Stimulated activated naive CD8-positive, alpha-beta T cell treated with anti-CD3 and anti-CD28 coated beads, Interleukin-15, Interleukin-2, amounts not matched to agents 100 ng/mL and 50 ng/mL, for 24 hours (primary cell): ENCODE data around the gene SMC6.

Experiments
- H3K27ac Mint-ChIP-seq: one replicate; pipeline ENCODE4 v1.8.0; 2021; ENCODE audit warnings: mild to moderate bottlenecking, mixed read lengths
- H3K27me3 Mint-ChIP-seq: one replicate; pipeline ENCODE4 v1.8.0; 2021; ENCODE audit warnings: mixed read lengths
- H3K36me3 Mint-ChIP-seq: one replicate; pipeline ENCODE4 v1.8.0; 2021; ENCODE audit warnings: low read depth, mixed read lengths
- H3K4me1 Mint-ChIP-seq: one replicate; pipeline ENCODE4 v1.8.0; 2021; ENCODE audit warnings: low read depth, mixed read lengths
- H3K4me3 Mint-ChIP-seq: one replicate; pipeline ENCODE4 v1.8.0; 2021; ENCODE audit warnings: mild to moderate bottlenecking, mixed read lengths
- H3K9me3 Mint-ChIP-seq: one replicate; pipeline ENCODE4 v1.8.0; 2021; ENCODE audit warnings: mixed read lengths

SMC6 gene, protein sequence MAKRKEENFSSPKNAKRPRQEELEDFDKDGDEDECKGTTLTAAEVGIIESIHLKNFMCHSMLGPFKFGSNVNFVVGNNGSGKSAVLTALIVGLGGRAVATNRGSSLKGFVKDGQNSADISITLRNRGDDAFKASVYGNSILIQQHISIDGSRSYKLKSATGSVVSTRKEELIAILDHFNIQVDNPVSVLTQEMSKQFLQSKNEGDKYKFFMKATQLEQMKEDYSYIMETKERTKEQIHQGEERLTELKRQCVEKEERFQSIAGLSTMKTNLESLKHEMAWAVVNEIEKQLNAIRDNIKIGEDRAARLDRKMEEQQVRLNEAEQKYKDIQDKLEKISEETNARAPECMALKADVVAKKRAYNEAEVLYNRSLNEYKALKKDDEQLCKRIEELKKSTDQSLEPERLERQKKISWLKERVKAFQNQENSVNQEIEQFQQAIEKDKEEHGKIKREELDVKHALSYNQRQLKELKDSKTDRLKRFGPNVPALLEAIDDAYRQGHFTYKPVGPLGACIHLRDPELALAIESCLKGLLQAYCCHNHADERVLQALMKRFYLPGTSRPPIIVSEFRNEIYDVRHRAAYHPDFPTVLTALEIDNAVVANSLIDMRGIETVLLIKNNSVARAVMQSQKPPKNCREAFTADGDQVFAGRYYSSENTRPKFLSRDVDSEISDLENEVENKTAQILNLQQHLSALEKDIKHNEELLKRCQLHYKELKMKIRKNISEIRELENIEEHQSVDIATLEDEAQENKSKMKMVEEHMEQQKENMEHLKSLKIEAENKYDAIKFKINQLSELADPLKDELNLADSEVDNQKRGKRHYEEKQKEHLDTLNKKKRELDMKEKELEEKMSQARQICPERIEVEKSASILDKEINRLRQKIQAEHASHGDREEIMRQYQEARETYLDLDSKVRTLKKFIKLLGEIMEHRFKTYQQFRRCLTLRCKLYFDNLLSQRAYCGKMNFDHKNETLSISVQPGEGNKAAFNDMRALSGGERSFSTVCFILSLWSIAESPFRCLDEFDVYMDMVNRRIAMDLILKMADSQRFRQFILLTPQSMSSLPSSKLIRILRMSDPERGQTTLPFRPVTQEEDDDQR

DNA sequence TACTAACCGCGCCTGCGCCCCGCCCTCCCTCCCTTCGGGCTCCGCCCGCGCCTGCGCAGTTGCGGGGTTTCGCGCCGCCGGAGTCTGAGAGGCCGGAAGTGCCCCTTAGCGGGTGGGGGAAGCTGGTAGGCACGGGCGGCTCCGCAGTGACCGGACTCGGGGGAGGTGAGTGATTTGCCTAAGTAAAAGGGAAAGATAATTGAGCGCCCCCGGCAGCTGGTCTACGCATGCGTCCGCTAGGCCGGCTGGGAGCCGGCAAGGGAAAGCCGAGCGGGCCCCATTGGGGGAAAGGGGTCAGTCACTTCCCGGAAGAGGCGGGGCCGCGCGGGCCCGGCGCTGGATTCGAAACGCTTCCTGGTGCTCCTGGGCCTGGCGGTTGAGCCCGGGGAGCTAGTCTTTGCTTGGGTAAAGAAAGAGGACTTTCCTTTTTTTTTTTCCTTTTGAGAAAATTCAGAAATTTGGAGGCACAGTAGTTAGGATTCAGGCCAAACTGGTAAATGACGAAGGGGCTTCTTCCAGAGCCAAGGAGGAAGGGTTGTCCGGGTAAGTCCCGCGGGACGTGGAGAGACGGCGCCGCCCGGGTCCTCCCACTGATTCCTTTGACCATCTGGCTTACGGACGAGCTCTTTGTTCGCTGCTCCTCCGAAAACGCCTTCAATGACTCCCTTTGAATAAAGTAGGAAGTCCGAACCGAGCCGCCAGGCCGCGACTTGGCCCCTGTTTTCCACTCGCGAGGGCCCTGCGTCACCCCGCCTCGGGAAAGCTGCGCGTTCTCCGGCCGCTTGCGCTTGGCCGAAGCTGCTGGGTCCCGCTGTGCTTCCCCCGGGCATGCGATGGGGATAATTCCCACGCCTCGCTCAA lies at the start of gene SMC6, which contains the start of gene GEN1:
TSS of gene SMC6 (minus strand) at position 8 of the 861 bp plus-strand sequence. CDS start 7,864 bp downstream, outside the sequence.
TSS of gene GEN1 (plus strand) at position 336 of the 861 bp plus-strand sequence. CDS start 5,806 bp downstream, outside the sequence.
- Mint-ChIP-seq H3K4me1 (peaks cover 39% of the 10 kb centered on the region), H3K27me3 (no peaks in the 10 kb centered on the region), H3K27ac (peak within 1 kb of the TSS; percentile 97), H3K4me3 (peak within 1 kb of the TSS; percentile 98), H3K36me3 (peaks cover 7% of the 10 kb centered on the region), H3K9me3 (no peaks in the 10 kb centered on the region)

DNA sequence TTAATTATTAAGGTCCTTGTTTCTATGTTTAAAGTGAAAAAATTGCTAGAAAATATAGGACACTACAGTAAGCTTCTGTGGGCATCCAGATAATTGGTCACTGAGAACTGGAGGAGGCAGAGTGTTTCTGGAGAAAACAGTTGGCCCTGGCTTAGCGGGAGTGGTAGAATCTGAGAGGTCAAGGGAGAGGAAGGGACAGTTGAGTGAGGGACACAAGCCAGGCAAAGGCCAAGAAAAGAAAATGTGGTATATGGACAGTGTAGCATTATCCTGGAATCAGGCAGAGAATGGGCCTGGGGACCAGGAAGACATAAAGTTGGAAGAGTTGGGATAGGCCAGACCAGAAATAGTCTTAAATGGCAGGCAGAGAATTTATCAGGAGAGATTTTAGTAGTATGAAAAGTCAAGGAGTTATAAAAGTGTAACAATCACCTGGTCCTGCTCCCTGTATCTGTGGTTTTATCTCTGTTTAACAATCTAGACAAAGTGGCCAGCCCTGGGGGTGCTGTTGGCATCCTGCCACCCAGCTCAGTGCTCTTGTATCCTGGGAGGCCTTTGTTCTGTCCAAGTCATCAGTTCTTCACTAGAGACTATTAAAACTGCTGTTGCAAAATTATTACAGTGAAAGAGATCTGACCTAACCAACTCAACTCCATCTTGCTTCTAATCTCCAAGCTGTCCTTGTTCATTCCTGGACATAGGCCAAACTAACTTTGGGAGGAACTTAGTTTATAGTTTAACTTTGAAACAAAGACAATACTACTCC lies 47.3 kb upstream of the SMC6 start:
- H3K4me3 Mint-ChIP-seq = no peak overlapping the region
- H3K27ac Mint-ChIP-seq = no peak overlapping the region
- no peaks in the 10 kb centered on the region for H3K36me3 Mint-ChIP-seq
- peaks cover 8% of the 10 kb centered on the region for H3K4me1 Mint-ChIP-seq
- H3K27me3 Mint-ChIP-seq = peaks cover 6% of the 10 kb centered on the region
- H3K9me3 Mint-ChIP-seq = no peaks in the 10 kb centered on the region

DNA sequence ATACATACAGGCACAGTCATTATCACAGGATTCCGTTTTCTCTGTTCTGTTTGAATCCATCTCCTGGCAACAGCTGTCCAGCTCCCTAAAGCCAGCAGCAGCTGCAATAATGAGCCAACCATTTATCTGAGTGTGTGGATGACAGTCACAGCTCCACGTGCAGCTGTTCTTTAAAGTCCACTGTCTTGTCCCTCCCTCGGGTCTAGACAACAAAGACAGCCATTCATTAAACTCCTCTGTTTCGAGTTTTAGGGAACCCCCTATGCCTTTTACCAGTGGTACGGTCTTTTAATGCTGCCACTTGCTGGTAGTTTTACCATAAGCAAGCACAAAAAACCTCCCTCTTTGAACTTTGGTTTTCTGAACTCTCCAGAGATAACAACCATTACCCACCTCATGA lies 46.6 kb upstream of the SMC6 start:
- Mint-ChIP-seq H3K4me3 (no peak overlapping the region), H3K27ac (no peak overlapping the region), H3K27me3 (peaks cover 11% of the 10 kb centered on the region), H3K36me3 (no peaks in the 10 kb centered on the region), H3K9me3 (no peaks in the 10 kb centered on the region), H3K4me1 (peaks cover 4% of the 10 kb centered on the region)

GRCh38 chr2:17799301-17800120 lies 45.9 kb upstream of the SMC6 start:
- Mint-ChIP-seq H3K27ac (no peak overlapping the region), H3K27me3 (peaks cover 12% of the 10 kb centered on the region), H3K36me3 (no peaks in the 10 kb centered on the region), H3K4me1 (no peaks in the 10 kb centered on the region), H3K4me3 (no peak overlapping the region), H3K9me3 (no peaks in the 10 kb centered on the region)

DNA sequence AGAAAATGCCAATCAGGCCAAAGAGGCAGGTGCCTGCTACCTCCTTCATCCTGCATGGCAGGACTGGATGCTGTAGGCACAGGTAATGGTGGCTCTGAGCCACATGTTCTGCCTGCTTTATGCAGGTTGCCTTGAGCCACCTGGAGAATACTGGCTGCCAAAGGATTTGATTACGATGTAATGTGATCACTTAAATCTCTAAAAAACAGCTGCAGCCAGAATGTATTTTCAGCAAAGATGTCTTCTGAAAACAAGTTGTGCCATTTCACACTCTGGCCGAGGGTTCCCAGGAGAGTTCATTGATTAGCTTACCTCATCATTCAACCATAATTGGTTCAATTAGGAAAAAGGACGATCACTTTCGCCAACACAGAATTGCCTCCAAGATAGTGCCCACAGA lies 44.7 kb upstream of the SMC6 start:
- Mint-ChIP-seq H3K4me1 (no peaks in the 10 kb centered on the region), H3K4me3 (no peak overlapping the region), H3K9me3 (no peaks in the 10 kb centered on the region), H3K27me3 (peaks cover 12% of the 10 kb centered on the region), H3K36me3 (no peaks in the 10 kb centered on the region), H3K27ac (no peak overlapping the region)

DNA sequence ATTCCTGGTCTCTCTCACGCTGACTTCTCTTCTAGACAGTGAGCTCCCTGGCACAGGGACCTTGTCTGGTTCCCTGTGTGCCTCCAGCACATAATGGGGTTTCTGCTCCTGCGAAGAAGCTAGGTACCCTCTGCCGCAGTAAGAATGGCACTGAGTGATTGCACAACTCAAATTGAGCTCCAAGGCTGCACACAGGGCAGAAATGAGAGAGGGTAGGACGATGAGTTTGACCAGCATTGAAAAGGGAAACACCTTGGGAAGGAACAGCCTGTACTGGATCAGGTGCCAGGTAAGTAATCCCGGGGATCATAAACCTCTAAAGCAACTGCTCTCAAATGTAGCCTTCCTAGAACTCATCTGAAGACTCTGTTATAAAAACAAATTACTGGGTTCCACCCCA lies 41.7 kb upstream of the SMC6 start:
- no peaks in the 10 kb centered on the region for H3K36me3 Mint-ChIP-seq
- H3K4me1 Mint-ChIP-seq = no peaks in the 10 kb centered on the region
- no peak overlapping the region for H3K4me3 Mint-ChIP-seq
- no peaks in the 10 kb centered on the region for H3K9me3 Mint-ChIP-seq
- no peak overlapping the region for H3K27ac Mint-ChIP-seq
- peaks cover 19% of the 10 kb centered on the region for H3K27me3 Mint-ChIP-seq

- Mint-ChIP-seq H3K4me1 (no peaks in the 10 kb centered on the region), H3K27me3 (peaks cover 16% of the 10 kb centered on the region), H3K9me3 (no peaks in the 10 kb centered on the region), H3K36me3 (no peaks in the 10 kb centered on the region), H3K27ac (no peak overlapping the region), H3K4me3 (no peak overlapping the region)
Measured at GRCh38 chr2:17793803-17794354, 40.3 kb upstream of the SMC6 start.

DNA sequence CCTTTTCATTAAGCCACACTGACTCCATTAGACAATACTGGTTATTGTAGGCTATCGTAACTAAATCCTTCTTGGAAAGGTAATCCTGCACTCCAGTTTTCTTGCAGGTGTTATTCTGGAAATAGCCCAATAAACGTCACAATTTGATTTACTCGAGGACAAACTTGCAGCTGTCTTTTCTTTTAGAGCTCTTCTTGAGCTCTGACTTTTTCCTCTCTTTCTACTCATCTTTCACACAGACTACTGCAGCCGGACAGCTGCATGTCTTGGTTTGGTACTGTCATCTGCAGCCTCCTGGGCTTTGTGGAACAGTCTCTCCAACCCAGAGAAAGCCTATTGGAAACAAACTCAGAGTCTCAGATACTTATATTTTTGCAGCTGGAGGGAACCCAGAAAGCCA lies 39.7 kb upstream of the SMC6 start:
- Mint-ChIP-seq H3K27ac (no peak overlapping the region), H3K9me3 (no peaks in the 10 kb centered on the region), H3K27me3 (peaks cover 16% of the 10 kb centered on the region), H3K4me1 (no peaks in the 10 kb centered on the region), H3K4me3 (no peak overlapping the region), H3K36me3 (no peaks in the 10 kb centered on the region)

DNA sequence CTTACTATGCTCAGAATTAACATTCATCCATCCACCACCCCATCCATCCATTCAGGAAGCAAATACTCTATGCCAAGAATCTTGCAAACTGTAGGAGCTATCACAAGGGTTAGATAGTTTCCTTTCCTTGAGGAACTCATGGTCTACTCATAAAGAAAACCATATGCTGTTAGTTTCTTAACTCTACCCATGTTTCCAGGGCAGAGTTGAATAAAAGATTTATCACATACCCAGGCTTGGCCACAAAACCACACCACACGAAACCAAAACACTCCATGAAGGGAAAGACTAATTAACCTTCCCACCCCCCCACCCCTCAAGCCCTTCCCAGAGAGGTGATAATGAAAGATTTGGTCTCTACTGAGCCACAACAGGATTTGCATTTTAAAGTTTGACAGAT lies 38.9 kb upstream of the SMC6 start:
- Mint-ChIP-seq H3K27me3 (peaks cover 13% of the 10 kb centered on the region), H3K36me3 (no peaks in the 10 kb centered on the region), H3K9me3 (no peaks in the 10 kb centered on the region), H3K4me1 (no peaks in the 10 kb centered on the region), H3K27ac (no peak overlapping the region), H3K4me3 (no peak overlapping the region)

GRCh38 chr2:17791817-17792130 lies 38.2 kb upstream of the SMC6 start:
- Mint-ChIP-seq H3K4me1 (no peaks in the 10 kb centered on the region), H3K9me3 (no peaks in the 10 kb centered on the region), H3K4me3 (no peak overlapping the region), H3K27ac (no peak overlapping the region), H3K36me3 (no peaks in the 10 kb centered on the region), H3K27me3 (peaks cover 13% of the 10 kb centered on the region)

DNA sequence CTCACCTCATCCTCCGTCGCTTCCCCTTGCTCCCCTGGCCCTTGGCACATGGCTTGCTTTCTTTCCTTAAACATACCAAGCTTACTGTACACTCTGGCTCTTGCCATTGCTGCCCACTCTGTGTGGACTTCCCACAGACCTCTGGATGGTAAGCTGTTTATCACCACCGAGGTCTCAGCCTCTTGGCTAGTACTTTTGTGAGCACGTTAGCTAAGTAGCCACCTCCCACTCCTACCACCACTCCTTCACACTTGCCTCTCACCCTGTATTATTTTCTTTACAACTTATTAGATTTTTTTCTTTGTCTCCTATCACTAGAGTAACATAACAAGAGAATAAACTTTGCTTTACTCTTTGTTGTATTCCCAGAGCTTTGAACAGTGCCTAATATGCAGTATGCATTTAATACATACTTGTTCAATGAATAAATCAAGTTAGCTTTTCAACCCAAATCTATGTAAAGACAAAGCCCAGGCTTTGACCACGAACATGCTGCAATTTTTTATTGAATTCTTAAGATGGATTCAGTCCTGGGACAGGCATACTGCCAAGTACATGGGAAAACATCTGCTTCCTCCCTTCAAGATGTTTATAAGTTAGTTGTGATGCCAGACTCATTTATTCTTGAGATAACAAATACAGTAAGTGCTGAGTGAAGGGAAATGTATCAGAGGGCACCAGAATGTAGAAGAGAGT lies 37.7 kb upstream of the SMC6 start:
- no peak overlapping the region for H3K4me3 Mint-ChIP-seq
- no peaks in the 10 kb centered on the region for H3K4me1 Mint-ChIP-seq
- no peaks in the 10 kb centered on the region for H3K36me3 Mint-ChIP-seq
- H3K9me3 Mint-ChIP-seq = no peaks in the 10 kb centered on the region
- H3K27me3 Mint-ChIP-seq = peaks cover 13% of the 10 kb centered on the region
- no peak overlapping the region for H3K27ac Mint-ChIP-seq

DNA sequence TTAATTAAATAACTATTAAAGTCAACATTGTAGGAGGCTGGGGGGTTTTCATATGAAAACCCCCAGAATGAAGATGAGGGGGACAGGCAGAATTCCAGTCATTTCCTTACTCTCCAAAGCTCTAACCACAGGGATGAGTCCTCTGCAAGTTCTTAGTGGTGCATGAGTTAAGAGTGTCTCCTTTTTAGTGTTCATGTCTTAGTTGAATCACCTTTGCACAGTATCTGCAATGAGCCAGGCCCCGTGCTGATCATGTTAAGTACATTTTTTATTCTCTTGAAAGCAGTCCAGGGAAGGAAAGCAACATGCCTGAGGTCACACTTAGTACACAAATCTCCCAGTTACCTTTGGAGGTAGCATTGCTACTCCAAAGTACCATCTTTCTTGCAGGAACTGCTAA lies 36.9 kb upstream of the SMC6 start:
- no peak overlapping the region for H3K4me3 Mint-ChIP-seq
- H3K27me3 Mint-ChIP-seq = peaks cover 12% of the 10 kb centered on the region
- peaks cover 3% of the 10 kb centered on the region for H3K36me3 Mint-ChIP-seq
- H3K9me3 Mint-ChIP-seq = no peaks in the 10 kb centered on the region
- H3K4me1 Mint-ChIP-seq = no peaks in the 10 kb centered on the region
- H3K27ac Mint-ChIP-seq = no peak overlapping the region
